Stimulated activated CD8-positive, alpha-beta memory T cell treated with anti-CD3 and anti-CD28 coated beads, Interleukin-7, amount 100 ng/mL, for 48 hours (primary cell): ENCODE data around the gene IFT20.
"Not testable (repeated sequence)": the region's sequence is repeated elsewhere in the genome, so short reads cannot be mapped to it uniquely, and the experiment has no call there.

Experiments
- DNase-seq, 2 donors: peaks; one replicate each; pipeline ENCODE4 v3.0.0-alpha.2; 2020; ENCODE audit warnings: low read depth in 1 of 2; ENCODE audit errors: extremely low read depth in 1 of 2

The IFT20 gene

GRCh38 chr17:28364665-28365363, 29.5 kb upstream of the IFT20 start, which contains the start of gene SEBOX:
Gene SEBOX (minus strand): TSS chr17:28365199. CDS start chr17:28365151, 48 bp downstream.
- no peak for DNase-seq

GRCh38 chr17:28363776-28364650, 28.7 kb upstream of the IFT20 start:
- DNase-seq, result no peak

GRCh38 chr17:28363186-28363585, 27.9 kb upstream of the IFT20 start:
- no peak for DNase-seq

GRCh38 chr17:28357901-28358197, 22.6 kb upstream of the IFT20 start:
- no peak for DNase-seq

GRCh38 chr17:28357061-28357900, 22.0 kb upstream of the IFT20 start, which contains the start of gene POLDIP2:
Gene POLDIP2 (minus strand): TSS chr17:28357527. CDS start chr17:28357448, 79 bp downstream.
- DNase-seq, result peak; percentile 89 to 92

GRCh38 chr17:28350271-28350670, 15.0 kb upstream of the IFT20 start:
- no peak for DNase-seq

GRCh38 chr17:28348979-28349378, 13.7 kb upstream of the IFT20 start:
- no peak for DNase-seq

- DNase-seq, result no peak
Observed at GRCh38 chr17:28347261-28347891, 12.1 kb upstream of the IFT20 start.

GRCh38 chr17:28346746-28347246, 11.5 kb upstream of the IFT20 start:
- DNase-seq, result no peak

GRCh38 chr17:28346199-28346580, 10.9 kb upstream of the IFT20 start:
- no peak for DNase-seq

- no peak for DNase-seq
Observed at GRCh38 chr17:28345419-28346198, 10.3 kb upstream of the IFT20 start.

- no peak for DNase-seq
Observed at GRCh38 chr17:28344435-28344901, 9.2 kb upstream of the IFT20 start.

- DNase-seq, result no peak
Observed at GRCh38 chr17:28344011-28344410, 8.7 kb upstream of the IFT20 start.

GRCh38 chr17:28343491-28343932, 8.2 kb upstream of the IFT20 start:
- no peak for DNase-seq

- DNase-seq, result no peak
Observed at GRCh38 chr17:28342313-28342712, 7.0 kb upstream of the IFT20 start.

GRCh38 chr17:28341516-28341915, 6.2 kb upstream of the IFT20 start:
- DNase-seq, result no peak

GRCh38 chr17:28340374-28340773, 5.1 kb upstream of the IFT20 start:
- DNase-seq, result no peak

GRCh38 chr17:28339431-28339830, 4.2 kb upstream of the IFT20 start:
- no peak for DNase-seq

- DNase-seq, result not testable (repeated sequence)
Observed at GRCh38 chr17:28338769-28339212, 3.5 kb upstream of the IFT20 start.
